HuH-7 (cell line): Measurements from ENCODE around the gene LAMTOR1.
"Not testable (repeated sequence)": the region's sequence is repeated elsewhere in the genome, so short reads cannot be mapped to it uniquely, and the experiment has no call there.

Experiments
- DNase-seq: peaks from one replicate; pipeline ENCODE4 v3.0.0; 2011; ENCODE audit warnings: low spot score

The LAMTOR1 gene

DNA sequence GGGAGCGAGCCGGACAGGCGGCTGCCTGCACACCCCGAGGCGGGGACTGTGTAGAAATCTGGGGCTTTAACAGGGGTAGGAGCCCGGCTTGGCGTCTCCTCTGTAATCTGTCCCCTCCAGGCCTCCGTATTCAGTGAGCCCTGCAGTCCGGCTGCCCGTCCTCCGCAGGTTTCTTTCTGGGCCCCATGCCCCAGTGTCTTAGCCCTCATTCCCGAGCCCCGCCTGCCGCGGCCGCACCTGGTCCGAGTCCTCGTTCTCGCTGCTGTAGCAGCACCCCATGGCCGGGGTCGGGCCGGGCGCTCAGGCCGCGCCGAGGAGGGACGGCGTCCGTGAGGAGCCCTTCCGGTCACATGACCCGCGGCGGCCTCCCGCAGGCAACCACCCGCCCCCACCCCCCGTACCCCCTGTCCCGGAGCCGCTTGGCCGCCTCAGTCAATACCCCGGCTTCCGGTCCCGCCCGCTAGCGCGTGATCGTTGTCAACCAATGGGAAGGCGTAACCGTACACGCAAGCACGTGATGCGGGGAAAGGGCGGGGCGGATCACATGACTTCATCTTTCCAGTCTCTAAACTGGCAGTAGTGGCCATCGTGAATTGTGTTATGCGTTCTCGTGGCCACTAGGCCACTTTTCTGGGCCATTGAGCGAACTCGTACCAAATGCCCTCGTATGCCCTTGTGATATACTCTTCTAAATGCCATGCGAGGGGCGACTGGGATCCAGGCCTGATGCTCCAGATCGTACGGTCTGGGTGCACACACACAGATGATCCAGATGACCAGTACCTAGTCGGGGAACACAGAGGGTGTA lies at the start of gene LAMTOR1:
LAMTOR1 (minus strand) TSS at position 352 of the 808 bp plus-strand sequence; CDS start at position 279, 73 bp downstream.
- DNase-seq = peak; percentile 88

GRCh38 chr11:72150882-72151281 lies 47.8 kb upstream of the LAMTOR1 start:
- no peak for DNase-seq

GRCh38 chr11:72146625-72147024 lies 43.5 kb upstream of the LAMTOR1 start:
- no peak for DNase-seq

GRCh38 chr11:72144807-72145565 lies 41.9 kb upstream of the LAMTOR1 start:
- DNase-seq = no peak

- DNase-seq = not testable (repeated sequence)
Measured at GRCh38 chr11:72142543-72142942, 39.4 kb upstream of the LAMTOR1 start.

- DNase-seq = not testable (repeated sequence)
Measured at GRCh38 chr11:72142086-72142485, 39.0 kb upstream of the LAMTOR1 start.

GRCh38 chr11:72141066-72141465 lies 38.0 kb upstream of the LAMTOR1 start:
- no peak for DNase-seq

DNA sequence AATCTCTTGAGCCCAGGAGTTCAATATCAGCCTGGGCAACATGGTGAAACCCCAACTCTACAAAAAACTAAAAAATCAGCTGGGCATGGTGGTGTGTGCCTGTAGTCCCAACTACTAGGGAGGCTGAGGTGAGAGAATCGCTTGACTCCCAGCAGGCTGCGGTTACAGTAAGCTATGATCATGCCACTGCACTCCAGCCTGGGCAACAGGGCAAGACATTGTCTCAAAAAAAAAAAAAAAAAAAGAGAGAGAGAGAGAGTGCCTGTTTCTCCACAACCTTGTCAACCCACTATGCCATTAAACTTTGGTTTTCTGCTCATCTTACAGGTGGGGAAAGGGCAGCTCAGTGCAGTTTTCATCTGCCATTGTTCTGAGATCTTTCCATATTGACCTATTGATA lies 37.6 kb upstream of the LAMTOR1 start:
- DNase-seq = no peak

- DNase-seq = no peak
Measured at GRCh38 chr11:72139500-72139899, 36.4 kb upstream of the LAMTOR1 start.

- no peak for DNase-seq
Measured at GRCh38 chr11:72138821-72139390, 35.8 kb upstream of the LAMTOR1 start.

DNA sequence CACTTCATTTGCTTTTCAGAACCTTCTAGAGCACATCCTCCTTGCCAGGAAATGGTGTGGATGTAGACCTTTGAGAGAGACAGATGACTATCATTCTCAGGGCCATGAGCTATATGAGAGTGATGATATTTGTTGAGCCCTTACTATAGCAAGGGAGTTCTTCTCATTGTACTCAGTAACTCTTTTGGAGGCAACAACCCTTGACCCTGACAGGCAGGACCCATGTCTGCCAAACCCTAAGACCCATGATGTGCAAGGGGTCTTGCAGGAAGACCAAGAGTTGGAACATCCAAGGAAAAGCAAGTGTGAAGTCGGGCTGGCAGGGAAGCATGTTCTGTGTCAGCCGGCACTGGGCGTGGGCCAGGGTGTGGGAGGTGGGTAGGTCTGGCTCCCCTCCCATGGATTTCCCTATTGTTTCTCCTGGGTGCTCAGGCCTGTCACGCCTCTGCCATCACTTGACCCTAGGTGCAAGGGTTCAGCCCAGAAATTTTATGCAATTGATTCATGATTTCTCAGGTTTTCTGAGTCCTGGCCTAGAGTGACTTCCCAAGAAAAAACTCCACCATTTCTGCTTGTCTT lies 33.7 kb upstream of the LAMTOR1 start:
- DNase-seq = no peak

DNA sequence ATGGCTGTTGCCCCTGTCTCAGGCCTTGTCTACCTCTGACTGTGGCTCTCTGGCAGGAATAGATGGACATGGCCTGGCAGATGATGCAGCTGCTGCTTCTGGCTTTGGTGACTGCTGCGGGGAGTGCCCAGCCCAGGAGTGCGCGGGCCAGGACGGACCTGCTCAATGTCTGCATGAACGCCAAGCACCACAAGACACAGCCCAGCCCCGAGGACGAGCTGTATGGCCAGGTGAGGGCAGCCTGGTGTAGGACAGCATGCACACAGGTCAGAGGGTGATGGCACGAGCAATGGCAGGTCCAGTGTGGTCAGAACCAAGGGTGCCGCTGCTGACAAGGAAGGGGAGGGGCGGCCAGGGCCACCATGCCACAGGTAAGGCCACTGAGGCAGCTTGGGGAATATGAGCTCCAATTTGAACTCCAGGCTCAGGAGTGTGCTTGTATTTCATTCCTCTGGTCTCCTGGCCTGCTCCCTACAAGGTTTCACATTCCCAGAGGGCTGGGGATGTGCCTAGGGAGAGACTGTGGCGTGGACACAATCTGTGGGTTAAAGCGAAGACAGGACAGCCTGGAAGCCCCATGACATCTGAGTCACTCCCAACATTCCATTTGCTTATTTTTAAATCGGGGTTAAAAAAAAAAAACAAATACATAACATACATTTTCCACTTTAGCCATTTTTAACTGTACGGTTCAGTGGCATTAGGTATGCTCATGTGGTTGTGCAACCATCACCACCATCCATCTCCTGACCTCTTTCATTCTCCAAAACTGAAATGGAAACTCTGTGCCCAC lies 33.0 kb upstream of the LAMTOR1 start:
- no peak for DNase-seq

GRCh38 chr11:72135473-72135872 lies 32.4 kb upstream of the LAMTOR1 start, which contains the start of gene FOLR3:
Gene FOLR3, plus strand, starts transcription at chr11:72135725. Its CDS starts 228 bp downstream, at chr11:72135953.
- not testable (repeated sequence) for DNase-seq

GRCh38 chr11:72132646-72133045 lies 29.5 kb upstream of the LAMTOR1 start:
- DNase-seq = no peak

- no peak for DNase-seq
Measured at GRCh38 chr11:72129381-72129780, 26.3 kb upstream of the LAMTOR1 start.

GRCh38 chr11:72127923-72128322 lies 24.8 kb upstream of the LAMTOR1 start:
- DNase-seq = no peak

- no peak for DNase-seq
Measured at GRCh38 chr11:72125956-72126355, 22.9 kb upstream of the LAMTOR1 start.

- DNase-seq = no peak
Measured at GRCh38 chr11:72124046-72124445, 20.9 kb upstream of the LAMTOR1 start.

DNA sequence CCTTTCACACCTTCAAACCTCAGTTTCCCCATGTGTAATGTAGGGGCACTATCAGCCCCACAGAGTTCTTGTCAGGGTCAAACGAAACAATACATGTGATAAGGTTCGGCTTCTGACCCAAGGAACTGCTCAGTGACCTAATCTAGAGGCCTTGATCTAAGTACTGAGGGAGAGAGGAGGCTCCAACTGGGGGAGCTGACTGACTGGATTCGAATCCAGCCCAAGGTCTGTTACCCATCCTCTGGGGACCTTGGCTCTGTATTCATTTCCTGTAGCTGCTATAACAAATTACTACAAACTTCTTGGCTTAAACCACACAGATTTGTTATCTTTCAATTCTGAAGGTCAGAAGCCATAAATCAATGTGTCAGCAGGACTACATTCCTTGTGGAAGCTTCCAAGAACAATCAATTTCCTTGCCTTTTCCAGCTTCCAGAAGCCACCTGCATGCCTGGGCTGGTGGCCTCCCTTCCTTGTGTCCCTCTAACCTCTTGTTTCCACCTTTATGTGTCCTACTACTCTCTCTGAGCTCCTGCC lies 20.1 kb upstream of the LAMTOR1 start:
- DNase-seq = no peak

- DNase-seq = no peak
Measured at GRCh38 chr11:72122607-72123006, 19.5 kb upstream of the LAMTOR1 start.

- no peak for DNase-seq
Measured at GRCh38 chr11:72120930-72121329, 17.8 kb upstream of the LAMTOR1 start.
